ENCODE data around the gene EPN3.

- no peak for TF ChIP-seq CTCF (conservative IDR thresholded peaks at IDR 0.05; ENCODE audit: low read length)
- TF ChIP-seq EZH2phosphoT487 (IDR thresholded peaks at IDR 0.05; ENCODE audit: borderline replicate concordance) = no peak
Measured at GRCh38 chr17:50584116-50584515, 51.6 kb downstream of the EPN3 start.

Measured in Loucy (cell line).